NCI-H1092 treated with DMSO at 0.1 percent for 48 hours (cell line): ENCODE data around the gene UNC93B1.
A peak's percentile ranks its signal among the peaks of the same experiment; 100 is the strongest.

Experiments
- DNase-seq: peaks from one replicate; lab custom pipeline; 2025; lab: John Stamatoyannopoulos, UW

Gene UNC93B1, protein sequence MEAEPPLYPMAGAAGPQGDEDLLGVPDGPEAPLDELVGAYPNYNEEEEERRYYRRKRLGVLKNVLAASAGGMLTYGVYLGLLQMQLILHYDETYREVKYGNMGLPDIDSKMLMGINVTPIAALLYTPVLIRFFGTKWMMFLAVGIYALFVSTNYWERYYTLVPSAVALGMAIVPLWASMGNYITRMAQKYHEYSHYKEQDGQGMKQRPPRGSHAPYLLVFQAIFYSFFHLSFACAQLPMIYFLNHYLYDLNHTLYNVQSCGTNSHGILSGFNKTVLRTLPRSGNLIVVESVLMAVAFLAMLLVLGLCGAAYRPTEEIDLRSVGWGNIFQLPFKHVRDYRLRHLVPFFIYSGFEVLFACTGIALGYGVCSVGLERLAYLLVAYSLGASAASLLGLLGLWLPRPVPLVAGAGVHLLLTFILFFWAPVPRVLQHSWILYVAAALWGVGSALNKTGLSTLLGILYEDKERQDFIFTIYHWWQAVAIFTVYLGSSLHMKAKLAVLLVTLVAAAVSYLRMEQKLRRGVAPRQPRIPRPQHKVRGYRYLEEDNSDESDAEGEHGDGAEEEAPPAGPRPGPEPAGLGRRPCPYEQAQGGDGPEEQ

DNA sequence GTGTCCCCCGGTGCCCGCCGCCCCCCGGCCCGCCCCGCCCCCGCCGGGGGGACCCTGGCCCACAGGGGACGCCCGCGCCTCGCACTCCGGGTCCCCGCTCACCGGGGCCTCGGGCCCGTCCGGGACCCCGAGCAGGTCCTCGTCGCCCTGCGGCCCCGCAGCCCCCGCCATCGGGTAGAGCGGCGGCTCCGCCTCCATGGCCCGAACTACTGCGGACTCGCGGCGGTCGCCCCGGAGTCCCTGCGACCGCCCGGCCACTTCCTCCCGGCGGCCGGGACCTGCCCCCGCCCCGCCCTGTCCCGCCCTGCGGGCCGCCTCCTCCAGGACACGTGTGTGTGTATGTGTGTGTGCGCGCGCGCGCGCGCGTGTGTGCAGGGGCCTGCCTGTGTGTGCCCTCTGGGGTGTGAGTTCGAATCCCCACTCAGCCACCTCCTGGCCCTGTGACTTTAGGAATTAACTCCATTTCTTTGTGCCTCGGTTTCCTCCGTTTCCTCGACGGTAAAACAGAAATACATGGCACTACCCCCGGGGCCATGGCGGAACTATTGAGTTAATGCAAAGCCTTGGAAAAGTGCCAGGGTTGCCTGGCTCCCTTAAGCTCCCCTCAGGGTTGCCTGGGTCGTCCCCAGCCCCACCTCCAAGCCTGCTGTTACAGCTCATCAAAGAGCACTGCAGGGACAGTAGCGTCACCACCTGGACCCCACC lies at the start of gene UNC93B1:
TSS of gene UNC93B1 (minus strand) at position 252 of the 705 bp plus-strand sequence. CDS start at position 198, 54 bp downstream.
- no peak for DNase-seq

DNA sequence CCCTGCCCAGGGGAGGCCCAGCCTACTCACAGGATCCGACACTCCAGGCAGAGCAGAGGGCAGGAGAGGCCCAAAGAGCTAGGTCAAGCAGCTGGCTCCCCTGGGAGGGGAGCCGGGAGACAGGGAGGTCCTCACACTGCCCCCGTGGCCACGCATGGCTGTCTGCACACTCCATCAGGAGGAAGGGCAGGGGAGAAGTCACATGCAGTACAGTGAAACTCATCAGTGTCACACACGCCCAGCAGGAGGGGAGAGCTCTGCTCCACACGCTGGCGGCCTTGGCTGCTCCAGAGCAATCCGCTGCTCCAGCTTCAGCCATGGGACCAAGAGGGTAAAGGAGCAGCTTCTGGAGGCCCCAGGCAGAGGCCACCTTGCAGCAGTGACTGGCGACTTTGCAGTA lies 49.2 kb upstream of the UNC93B1 start:
- no peak for DNase-seq

DNA sequence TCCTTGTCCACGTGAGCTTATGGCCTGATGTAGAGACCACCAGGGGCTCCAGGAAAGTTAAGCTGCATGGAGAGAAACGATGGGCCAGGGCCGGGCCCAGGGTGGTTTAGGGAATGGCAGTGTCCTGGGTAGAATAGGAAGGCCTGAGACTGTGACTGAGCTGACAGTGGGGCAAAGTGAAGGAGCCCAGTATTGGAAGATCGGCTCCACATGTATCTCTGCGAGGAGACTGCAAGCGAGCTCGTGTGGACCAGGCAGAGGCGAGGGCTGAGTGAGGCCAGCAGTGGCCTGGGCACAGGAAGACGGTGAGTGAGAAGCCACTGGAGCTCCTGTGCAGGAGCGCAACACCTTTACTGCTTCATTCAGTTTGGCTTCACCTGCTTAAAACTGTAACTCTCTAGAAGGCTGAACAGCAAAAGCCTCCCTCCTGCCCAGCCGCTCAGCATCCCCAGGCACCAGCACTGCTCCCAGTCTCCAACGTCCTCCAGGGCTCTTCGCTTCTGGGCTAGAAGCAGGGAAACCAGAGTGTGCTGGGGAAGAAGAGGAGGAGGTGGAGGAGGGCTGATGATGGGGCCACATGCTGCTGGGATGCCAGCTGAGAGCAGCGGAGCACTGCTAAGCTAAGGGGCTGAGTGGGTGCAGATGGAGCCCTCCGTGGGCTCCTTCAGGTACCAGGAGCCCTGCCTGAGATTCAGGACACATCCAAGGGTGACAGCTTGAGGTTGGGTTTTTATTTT lies 48.4 kb upstream of the UNC93B1 start:
- DNase-seq, result no peak

DNA sequence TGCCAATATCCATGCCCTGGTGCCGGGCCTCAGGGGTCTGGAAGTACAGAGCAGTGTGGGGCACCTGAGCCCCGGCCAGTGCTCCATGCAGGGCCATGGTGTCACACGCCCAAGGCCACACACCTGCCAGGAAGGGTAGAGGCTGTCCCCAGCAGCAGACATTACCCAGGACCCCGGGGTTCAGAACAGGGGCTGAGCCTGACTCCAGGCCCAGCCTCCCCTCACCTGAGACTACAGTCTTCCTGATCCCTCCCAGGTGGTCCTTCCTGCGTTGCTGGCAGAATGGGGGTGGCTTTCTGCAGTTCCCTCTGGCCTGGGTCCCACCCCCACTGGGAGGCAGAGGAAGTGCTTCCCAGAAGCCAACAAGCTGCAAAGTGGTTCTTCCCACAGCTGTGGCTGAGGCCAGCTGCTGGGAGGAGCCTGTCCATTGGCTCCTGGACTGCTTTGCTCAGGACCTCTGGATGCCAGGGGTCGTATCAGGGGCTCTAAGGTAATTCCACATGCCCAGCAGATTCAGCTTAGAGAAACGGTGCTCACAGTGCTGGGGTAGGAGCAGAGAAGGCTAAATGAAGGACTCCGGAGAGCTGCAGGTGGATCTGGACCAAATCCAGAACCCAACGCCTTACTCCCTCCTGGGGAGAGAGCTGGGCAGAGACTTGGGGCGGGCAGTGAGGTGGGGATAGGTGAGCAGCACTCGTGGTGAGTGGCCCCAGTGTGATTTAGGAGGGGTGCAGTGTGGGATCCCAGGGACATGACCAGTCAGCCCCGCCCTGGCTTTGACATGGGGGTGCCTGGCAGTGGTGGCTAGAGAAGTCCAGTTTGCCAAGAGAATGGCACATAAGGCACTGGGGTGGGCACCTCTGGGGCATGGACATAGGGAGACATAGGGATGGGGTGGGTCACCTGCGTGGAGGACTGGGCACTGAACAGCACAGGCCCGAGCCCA lies 47.6 kb upstream of the UNC93B1 start:
- no peak for DNase-seq

DNA sequence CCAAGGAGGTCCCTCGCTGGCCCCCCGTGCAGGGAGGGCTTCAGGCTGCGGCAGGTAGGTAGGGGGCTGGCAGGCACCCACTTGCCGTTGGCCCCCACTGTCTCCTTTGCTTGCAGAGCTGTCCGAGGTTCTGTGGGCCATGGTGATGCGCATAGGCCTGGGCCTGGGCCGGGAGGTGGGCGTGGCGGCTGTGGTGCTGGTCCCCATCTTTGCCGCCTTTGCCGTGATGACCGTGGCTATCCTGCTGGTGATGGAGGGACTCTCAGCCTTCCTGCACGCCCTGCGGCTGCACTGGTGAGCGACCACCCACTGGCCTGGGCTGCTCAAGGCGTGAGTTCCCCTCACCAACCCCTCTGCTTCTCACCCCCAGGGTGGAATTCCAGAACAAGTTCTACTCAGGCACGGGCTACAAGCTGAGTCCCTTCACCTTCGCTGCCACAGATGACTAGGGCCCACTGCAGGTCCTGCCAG lies 46.5 kb upstream of the UNC93B1 start:
- DNase-seq, result no peak

DNA sequence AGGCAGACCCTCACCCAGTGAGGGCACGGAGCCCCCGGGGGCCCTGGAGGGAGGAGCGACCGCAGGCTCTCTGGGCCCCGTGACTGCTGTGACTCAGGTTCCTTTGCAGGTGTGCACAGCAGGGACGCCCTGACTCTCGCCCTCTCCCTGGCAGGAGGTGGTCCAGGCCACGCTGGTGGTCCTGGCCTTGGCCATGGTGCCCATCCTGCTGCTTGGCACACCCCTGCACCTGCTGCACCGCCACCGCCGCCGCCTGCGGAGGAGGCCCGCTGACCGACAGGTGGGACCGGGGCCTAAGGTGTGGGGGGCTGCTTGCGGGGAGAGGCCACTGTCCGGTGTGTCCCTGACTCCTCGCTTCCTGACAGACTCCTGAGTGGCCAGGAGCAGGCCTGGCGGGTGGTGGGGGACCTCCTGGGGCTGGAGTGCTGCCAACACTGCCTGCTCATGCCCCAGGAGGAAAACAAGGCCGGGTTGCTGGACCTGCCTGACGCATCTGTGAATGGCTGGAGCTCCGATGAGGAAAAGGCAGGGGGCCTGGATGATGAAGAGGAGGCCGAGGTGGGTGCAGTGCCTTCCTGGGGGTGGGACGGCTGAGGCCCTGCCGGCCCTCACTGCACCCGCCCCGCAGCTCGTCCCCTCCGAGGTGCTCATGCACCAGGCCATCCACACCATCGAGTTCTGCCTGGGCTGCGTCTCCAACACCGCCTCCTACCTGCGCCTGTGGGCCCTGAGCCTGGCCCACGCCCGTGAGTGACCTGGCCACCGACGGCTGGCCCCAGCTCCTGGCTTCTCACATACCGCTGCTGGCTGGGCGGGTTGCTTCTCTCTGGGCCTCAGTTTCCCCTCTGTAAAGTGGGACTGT lies 45.8 kb upstream of the UNC93B1 start:
- DNase-seq, result no peak

DNA sequence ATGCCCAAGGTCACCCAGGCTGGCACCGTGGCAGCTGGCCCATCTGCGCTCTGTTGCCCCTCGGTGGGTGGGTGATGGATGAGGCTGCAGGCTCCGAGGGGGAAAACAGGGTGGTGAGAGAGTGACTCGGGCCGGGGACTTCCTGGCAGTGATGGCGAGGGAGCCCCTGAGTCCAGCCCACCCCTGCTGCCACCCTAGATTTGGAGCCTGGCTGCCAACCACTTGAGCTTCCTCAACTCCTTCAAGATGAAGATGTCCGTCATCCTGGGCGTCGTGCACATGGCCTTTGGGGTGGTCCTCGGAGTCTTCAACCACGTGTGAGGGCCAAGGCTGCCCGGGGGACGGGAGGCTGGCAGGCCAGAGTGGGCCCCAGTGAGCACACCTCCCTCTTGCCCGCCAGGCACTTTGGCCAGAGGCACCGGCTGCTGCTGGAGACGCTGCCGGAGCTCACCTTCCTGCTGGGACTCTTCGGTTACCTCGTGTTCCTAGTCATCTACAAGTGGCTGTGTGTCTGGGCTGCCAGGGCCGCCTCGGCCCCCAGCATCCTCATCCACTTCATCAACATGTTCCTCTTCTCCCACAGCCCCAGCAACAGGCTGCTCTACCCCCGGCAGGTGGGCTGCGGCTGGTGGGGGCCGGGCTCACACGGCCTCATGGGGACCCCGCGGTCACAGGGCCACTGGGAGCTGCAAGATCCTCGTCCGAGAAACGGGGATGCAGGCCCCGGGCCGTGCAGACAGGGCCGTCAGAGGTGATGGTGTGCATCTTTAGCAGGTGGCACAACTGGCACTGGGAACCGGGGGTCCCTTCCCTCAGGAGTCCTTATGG lies 45.0 kb upstream of the UNC93B1 start:
- no peak for DNase-seq

DNA sequence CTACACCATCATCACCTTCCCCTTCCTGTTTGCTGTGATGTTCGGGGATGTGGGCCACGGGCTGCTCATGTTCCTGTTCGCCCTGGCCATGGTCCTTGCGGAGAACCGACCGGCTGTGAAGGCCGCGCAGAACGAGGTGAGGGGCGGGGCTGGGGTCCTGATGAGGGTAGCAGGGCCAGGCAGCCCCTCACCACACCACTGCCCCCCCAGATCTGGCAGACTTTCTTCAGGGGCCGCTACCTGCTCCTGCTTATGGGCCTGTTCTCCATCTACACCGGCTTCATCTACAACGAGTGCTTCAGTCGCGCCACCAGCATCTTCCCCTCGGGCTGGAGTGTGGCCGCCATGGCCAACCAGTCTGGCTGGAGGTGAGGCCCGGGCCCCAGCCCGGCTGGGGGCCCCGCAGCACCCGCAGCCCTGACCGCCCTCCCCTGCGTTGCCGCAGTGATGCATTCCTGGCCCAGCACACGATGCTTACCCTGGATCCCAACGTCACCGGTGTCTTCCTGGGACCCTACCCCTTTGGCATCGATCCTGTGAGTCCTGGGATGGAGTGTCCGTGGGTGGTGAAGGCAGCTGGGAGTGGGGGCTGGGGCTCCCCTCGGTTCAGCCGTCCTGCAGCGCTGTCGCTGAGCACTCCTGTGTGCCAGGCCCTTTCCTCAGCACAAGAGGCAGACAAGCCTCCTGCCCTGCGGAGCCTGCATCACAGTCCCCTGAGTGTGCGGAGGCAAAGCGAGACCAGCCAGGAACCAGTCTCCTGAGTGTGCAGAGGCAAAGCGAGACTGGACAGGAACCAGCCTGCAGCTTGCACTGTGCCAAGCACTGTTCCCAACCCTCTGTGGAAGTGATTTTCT lies 43.8 kb upstream of the UNC93B1 start:
- no peak for DNase-seq

DNA sequence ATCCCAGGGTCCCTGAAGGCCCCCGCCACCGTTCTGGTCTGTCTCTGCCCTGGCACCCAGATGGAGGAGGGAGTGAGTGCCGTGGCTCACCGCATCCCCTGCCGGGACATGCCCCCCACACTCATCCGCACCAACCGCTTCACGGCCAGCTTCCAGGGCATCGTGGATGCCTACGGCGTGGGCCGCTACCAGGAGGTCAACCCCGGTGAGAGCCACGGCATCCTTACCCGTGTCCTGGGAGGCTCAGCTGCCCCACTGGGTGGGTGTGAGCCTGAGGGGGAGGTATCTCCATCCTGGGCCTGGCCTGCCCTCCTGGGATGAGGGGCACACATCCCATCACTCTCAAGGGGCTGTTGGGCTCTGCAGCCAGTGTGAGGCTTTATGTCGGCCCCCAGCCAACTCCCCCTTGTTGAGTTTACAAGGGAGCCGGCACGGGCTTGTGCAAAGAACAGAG lies 41.0 kb upstream of the UNC93B1 start:
- no peak for DNase-seq

DNA sequence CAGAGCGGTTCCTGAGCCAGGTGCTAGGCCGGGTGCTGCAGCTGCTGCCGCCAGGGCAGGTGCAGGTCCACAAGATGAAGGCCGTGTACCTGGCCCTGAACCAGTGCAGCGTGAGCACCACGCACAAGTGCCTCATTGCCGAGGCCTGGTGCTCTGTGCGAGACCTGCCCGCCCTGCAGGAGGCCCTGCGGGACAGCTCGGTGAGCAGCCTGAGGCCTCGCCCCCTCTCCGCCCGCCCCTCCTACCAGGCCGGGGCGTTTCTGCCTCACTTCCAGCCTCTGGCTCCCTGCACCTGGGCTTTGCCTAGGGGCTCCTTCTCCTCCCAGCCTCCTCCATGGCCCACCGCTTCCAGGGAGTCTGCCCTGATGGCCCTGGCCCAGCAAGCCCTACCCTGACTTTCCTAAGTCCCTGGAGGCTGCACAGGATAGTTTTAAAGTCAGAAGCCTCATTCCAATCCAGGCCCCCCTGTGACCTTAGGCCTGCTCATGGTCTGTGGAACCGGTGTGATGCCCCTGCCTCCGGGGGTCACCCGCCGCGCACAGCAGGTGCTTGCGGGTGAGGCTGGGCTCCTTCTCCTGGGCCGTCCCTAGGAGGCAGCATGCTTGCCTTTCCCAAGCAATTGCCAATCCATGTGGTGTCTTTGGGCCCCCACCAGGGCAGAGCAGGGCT lies 40.4 kb upstream of the UNC93B1 start:
- DNase-seq, result peak; percentile 51

DNA sequence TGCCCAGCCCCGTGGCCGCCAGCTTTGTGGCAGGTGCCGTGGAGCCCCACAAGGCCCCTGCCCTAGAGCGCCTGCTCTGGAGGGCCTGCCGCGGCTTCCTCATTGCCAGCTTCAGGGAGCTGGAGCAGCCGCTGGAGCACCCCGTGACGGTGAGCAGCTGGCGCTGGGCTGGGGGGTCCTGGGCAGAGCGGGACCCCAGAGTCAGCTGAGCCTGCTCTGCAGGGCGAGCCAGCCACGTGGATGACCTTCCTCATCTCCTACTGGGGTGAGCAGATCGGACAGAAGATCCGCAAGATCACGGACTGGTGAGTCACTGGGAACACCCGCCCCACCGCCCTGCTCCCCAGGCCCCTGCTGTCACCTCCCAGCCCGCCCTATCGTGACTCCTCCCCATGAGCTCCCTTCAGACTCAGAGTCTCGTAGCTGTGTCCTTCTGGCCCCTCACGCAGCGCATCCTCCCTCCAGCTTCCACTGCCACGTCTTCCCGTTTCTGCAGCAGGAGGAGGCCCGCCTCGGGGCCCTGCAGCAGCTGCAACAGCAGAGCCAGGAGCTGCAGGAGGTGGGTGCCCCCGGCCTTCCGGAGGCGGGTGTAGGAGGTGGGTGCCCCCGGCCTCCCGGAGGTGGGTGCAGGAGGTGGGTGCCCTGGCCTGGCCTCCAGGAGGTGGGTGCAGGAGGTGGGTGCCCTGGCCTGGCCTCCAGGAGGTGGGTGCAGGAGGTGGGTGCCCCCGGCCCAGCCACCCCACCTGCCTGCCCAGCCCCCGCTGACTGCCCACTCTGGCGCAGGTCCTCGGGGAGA lies 39.6 kb upstream of the UNC93B1 start:
- DNase-seq, result peak; percentile 57

DNA sequence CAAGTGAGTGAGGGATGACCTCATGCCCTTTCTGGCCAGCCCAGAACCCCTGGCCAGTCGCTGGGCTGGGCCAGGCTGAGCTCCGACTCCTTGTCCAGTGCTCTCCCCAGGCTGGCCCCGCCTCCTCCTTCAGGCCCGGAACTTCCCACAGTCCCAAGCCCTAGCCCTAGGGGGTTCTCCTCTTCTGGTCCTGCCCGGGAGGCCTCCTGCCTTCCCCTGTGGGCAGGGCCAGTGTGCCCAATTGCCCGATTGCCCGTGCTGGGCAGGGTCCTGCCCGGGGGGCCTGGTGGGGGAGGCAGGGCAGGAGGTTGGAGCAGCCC lies 39.1 kb upstream of the UNC93B1 start:
- DNase-seq, result no peak

DNA sequence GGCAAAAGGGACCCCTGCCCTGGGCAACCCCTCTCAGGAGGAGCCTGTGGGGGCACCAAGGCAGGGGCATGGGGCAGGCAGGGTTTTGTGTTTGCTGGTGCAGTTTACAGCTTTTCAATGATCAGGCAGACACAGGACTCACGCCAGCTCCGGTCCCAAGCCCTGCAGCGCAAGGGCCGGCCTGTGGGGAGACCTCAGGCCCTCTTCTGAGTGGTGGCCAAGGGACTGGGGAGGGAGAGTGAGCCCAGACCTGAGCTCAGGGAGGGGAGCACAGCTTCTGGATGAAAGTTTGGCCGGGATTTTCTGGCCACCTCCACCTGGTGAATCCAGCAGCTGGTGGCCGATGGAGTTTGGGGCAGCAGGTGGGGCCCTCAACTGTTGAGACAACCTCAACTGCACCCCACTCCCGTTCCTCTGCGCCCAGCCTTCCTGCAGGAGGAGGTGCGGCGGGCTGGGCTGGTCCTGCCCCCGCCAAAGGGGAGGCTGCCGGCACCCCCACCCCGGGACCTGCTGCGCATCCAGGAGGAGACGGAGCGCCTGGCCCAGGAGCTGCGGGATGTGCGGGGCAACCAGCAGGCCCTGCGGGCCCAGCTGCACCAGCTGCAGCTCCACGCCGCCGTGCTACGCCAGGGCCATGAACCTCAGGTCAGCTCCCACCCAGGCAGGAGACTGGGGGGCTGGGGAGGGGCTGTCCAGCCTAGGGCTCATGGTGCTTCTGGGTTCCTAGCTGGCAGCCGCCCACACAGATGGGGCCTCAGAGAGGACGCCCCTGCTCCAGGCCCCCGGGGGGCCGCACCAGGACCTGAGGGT lies 38.5 kb upstream of the UNC93B1 start:
- no peak for DNase-seq

DNA sequence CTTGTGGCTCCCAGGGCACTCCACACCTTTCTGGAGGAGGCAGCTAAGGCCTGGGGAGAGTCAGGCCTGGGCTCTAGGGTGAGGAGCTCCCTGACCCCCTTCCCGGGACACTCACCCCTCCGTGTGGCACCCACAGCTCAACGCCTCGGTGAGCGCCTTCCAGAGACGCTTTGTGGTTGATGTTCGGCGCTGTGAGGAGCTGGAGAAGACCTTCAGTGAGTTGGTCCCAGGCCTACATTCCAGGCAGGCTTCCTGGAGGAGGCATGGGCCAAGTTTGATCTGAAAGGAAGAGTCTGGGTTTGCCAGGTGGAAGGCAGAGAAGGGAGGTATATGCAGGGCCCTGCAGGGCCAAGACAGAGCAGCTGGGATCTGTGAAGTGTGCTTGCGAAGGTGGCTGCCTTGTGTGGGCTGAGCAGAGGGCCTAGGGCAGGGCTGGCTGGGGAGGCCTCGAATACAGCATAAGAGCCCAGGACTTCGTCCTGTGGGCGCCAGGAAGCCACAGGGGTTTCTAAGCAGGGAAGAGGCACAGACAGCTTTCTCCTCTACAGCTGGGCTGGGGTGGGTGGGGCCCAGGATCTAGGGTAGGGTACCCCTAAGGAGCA lies 37.8 kb upstream of the UNC93B1 start:
- DNase-seq, result no peak

DNA sequence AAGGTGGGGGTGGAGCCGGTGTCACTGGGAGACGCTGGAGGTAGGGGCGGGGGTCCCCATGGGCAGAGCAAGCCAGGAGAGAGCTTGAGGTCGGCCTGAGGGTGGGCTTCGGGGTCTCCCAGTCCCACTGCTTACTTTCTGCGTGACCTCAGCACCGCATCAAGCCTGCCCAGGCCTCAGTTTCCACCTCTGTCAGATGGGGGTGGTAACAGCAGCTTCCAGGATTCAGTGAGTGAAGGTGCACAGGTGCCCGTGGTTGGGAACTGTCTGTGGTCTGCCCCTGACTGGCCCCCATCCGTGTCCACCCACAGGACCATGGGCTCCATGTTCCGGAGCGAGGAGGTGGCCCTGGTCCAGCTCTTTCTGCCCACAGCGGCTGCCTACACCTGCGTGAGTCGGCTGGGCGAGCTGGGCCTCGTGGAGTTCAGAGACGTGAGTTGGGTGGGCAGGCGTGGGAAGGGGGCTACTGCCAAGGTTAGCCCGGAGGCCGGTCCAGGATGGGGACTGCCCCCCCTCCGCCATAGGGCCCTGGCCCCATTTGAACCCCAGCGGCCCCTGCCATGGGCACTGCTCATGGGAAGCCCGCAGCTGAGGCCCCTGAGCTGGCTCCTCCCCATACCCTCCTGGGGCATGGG lies 37.2 kb upstream of the UNC93B1 start:
- DNase-seq, result no peak
